K562 (cell line): ENCODE results near the gene ZCCHC14. TPM values are rescaled to one million over a fixed set of nuclear protein-coding genes. Genes with fewer than 3 reads are reported as not detected.

Source experiments
- E2F4 ChIP-seq: sonication (generic); formaldehyde crosslinking; IDR thresholded peaks from 2 replicates; pipeline ENCODE4 v1.8.0; 2022; ENCODE audit warnings: mild to moderate bottlenecking, low read depth, missing genetic modification reagents
- FOXK2 ChIP-seq, 2 experiments: fragments of 450-650 bp; IDR thresholded peaks in 1 of 2; conservative IDR thresholded peaks in 1 of 2; 2 replicates each; pipeline ENCODE4 v1.6.1; 2016; ENCODE audit warnings: low read depth in 2 of 2, mild to moderate bottlenecking in 1 of 2
- GTF3C2 ChIP-seq: IDR thresholded peaks from 3 replicates; pipeline ENCODE4 v1.6.1; 2011; ENCODE audit warnings: borderline replicate concordance, mild to moderate bottlenecking, moderate library complexity; ENCODE audit not compliant: insufficient read length; ENCODE audit errors: extremely low read depth
- RNF219 ChIP-seq: fragments of 250-450 bp; sonication (Bioruptor Pico); IDR thresholded peaks from 2 replicates; pipeline ENCODE4 v1.5.0; 2022; ENCODE audit warnings: mild to moderate bottlenecking
- SAFB ChIP-seq: fragments of 200-400 bp; formaldehyde crosslinking; IDR thresholded peaks from 2 replicates; pipeline ENCODE4 v1.6.1; 2017; ENCODE audit warnings: low read depth, low read length, borderline replicate concordance
- TARDBP ChIP-seq: fragments of 450-650 bp; IDR thresholded peaks from 2 replicates; pipeline ENCODE4 v1.6.1; 2016
- THRA ChIP-seq: fragments of 450-650 bp; IDR thresholded peaks from 2 replicates; pipeline ENCODE4 v1.6.1; 2017; ENCODE audit warnings: mild to moderate bottlenecking, moderate library complexity
- ZBTB43 ChIP-seq: sonication (generic); formaldehyde crosslinking; IDR thresholded peaks from 2 replicates; pipeline ENCODE4 v1.8.0; 2023; ENCODE audit warnings: mild to moderate bottlenecking, missing genetic modification reagents
- ZFP91 ChIP-seq: sonication (generic); formaldehyde crosslinking; IDR thresholded peaks from 2 replicates; pipeline ENCODE4 v1.8.0; 2022; ENCODE audit warnings: mild to moderate bottlenecking, missing genetic modification reagents
- ZNF668 ChIP-seq: fragments of 250-450 bp; sonication (Bioruptor Pico); IDR thresholded peaks from 2 replicates; pipeline ENCODE4 v1.8.0; 2022; ENCODE audit warnings: mild to moderate bottlenecking, inconsistent platforms
- polyA plus RNA-seq, 8 experiments: library from polyadenylated mRNA; depleted of rRNA in 4 of 8; stranded (reverse) in 5 of 8; unstranded in 3 of 8; fragments of >200 nt; fragmentation: Nextera tagmentation in 2 of 8; fragmentation: Illumina TruSeq in 1 of 8; extraction: Ambion mirVana in 2 of 8; extraction: Trizol in 1 of 8; gene quantifications; 2 replicates each; pipeline versions ENCODE4 v1.2.1 to v1.2.3, GENCODE V29; 2011 to 2014; ENCODE audit warnings: inconsistent platforms in 1 of 8, missing spikeins in 1 of 8
- total RNA-seq, 7 experiments: library from RNA; depleted of rRNA in 6 of 7; stranded (reverse); fragments of >200 nt in 6 of 7; fragmentation: Illumina TruSeq in 2 of 7; extraction: Trizol in 2 of 7; gene quantifications; 2 replicates each; pipeline versions ENCODE4 v1.2.1 to v1.2.3, GENCODE V29; 2011 to 2021; ENCODE audit warnings: low replicate concordance in 1 of 7

The ZCCHC14 gene
- total and polyA plus RNA-seq, 9 of the 15 experiments (the other 6 are each of a cell fraction or from before 2014, with no cell fraction given): 1.5 to 12.4 (median 2.9) TPM

GRCh38 chr16:87367529-87367928 lies 125.3 kb downstream of the ZCCHC14 start (continued):
- no peak for TF ChIP-seq E2F4 (CRISPR knock-in tag)
- TF ChIP-seq ZNF668: no peak
- no peak for TF ChIP-seq FOXK2 (conservative IDR thresholded peaks at IDR 0.05 in 1 of 2, IDR thresholded peaks at IDR 0.05 in 1 of 2; ENCODE audit: low read depth in 2 of 2)
- no peak for TF ChIP-seq ZBTB43 (CRISPR knock-in tag)
- TF ChIP-seq THRA: no peak
- no peak for TF ChIP-seq GTF3C2
- no peak for TF ChIP-seq TARDBP
- TF ChIP-seq ZFP91 (CRISPR knock-in tag): no peak
- no peak for TF ChIP-seq RNF219 (CRISPR knock-in tag)
- no peak for TF ChIP-seq SAFB
- TF ChIP-seq, all 486 proteins: peak for 0
